ENCODE data around the gene FLNC. TPM values are rescaled to one million over a fixed set of nuclear protein-coding genes. Genes with fewer than 3 reads are reported as not detected.

FLNC gene
- total and polyA plus RNA-seq, 2 of the 13 experiments (the other 11 are each of a cell fraction or from before 2014, with no cell fraction given) = 0.02 TPM; not detected in 1

DNA sequence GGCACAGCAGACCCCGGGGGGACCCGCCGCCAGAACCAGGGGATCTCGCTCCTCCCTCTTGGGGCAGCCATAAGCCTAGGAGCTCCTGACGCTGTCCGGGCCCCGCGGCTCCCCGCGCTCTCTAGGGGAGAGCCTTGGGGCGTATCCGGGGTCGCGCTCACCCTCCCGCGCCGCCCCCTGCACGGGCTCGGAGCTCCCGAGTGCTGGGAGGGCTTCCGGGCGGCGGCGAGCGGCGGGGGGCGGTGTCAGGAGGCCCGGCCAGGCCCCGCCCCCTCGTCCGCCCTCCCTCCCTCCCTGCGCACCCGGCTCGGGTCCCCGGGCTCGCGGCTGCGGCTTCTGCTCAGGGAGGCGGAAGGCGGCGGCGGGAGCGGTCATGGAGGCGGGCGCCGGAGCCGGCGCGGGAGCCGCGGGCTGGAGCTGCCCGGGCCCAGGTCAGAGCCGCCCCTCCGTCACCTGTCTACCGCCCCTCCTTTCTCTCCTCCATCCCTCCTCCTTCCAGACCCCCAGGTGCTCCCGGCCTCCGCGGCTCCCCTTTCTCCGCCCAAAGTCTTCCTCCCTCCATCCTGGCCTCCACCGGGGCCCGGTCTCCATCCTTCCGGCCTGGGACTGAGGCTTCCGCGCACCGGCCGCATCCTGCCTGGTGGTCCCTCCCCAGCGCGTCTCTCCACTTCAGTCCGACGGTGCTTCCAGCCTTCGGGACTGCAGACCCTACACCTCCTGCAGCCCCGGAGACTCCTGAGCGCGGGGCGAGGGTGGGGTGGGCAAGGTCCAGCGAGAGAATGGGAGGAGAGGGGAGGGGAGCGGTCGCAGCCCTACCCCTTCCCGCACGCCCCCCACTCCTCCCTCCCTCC, 38.9 kb upstream of the FLNC start, which contains the start of gene CCDC136 (continued):
- TF ChIP-seq ZNF34 (CRISPR knock-in tag; IDR thresholded peaks at IDR 0.05; ENCODE audit: borderline replicate concordance) (no peak), ZNF543 (CRISPR knock-in tag; IDR thresholded peaks at IDR 0.05) (no peak), HNRNPK (IDR thresholded peaks at IDR 0.05; ENCODE audit: low read depth, low read length, poor library complexity, severe bottlenecking) (peak; percentile 60), TP53 (CRISPR knock-in tag; conservative IDR thresholded peaks at IDR 0.05) (no peak), GABPA (IDR thresholded peaks at IDR 0.05; ENCODE audit: low read depth, low read length) (no peak), GABPA (CRISPR knock-in tag; IDR thresholded peaks at IDR 0.05; ENCODE audit: low read depth) (no peak), SRY (CRISPR knock-in tag; IDR thresholded peaks at IDR 0.05) (peak; percentile 35; the same call in 1 of the 2 replicates), MED13 (CRISPR knock-in tag; IDR thresholded peaks at IDR 0.05) (no peak), ZNF777 (CRISPR knock-in tag; IDR thresholded peaks at IDR 0.05) (0 out of 2 replicates have a peak, but pooled peaks have one; percentile 20), ELF3 (CRISPR knock-in tag; IDR thresholded peaks at IDR 0.05) (no peak), NFIC (IDR thresholded peaks at IDR 0.05; ENCODE audit: low read length) (no peak)
- TF ChIP-seq, protein P1, sequence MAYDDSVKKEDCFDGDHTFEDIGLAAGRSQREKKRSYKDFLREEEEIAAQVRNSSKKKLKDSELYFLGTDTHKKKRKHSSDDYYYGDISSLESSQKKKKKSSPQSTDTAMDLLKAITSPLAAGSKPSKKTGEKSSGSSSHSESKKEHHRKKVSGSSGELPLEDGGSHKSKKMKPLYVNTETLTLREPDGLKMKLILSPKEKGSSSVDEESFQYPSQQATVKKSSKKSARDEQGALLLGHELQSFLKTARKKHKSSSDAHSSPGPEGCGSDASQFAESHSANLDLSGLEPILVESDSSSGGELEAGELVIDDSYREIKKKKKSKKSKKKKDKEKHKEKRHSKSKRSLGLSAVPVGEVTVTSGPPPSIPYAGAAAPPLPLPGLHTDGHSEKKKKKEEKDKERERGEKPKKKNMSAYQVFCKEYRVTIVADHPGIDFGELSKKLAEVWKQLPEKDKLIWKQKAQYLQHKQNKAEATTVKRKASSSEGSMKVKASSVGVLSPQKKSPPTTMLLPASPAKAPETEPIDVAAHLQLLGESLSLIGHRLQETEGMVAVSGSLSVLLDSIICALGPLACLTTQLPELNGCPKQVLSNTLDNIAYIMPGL (CRISPR knock-in tag; IDR thresholded peaks at IDR 0.05; ENCODE audit: borderline replicate concordance in 1 of 2, low read depth in 1 of 2) = no peak
- TF ChIP-seq, protein P2, sequence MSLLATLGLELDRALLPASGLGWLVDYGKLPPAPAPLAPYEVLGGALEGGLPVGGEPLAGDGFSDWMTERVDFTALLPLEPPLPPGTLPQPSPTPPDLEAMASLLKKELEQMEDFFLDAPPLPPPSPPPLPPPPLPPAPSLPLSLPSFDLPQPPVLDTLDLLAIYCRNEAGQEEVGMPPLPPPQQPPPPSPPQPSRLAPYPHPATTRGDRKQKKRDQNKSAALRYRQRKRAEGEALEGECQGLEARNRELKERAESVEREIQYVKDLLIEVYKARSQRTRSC (CRISPR knock-in tag; IDR thresholded peaks at IDR 0.05; ENCODE audit: low read depth) = no peak
- TF ChIP-seq, protein P3, sequence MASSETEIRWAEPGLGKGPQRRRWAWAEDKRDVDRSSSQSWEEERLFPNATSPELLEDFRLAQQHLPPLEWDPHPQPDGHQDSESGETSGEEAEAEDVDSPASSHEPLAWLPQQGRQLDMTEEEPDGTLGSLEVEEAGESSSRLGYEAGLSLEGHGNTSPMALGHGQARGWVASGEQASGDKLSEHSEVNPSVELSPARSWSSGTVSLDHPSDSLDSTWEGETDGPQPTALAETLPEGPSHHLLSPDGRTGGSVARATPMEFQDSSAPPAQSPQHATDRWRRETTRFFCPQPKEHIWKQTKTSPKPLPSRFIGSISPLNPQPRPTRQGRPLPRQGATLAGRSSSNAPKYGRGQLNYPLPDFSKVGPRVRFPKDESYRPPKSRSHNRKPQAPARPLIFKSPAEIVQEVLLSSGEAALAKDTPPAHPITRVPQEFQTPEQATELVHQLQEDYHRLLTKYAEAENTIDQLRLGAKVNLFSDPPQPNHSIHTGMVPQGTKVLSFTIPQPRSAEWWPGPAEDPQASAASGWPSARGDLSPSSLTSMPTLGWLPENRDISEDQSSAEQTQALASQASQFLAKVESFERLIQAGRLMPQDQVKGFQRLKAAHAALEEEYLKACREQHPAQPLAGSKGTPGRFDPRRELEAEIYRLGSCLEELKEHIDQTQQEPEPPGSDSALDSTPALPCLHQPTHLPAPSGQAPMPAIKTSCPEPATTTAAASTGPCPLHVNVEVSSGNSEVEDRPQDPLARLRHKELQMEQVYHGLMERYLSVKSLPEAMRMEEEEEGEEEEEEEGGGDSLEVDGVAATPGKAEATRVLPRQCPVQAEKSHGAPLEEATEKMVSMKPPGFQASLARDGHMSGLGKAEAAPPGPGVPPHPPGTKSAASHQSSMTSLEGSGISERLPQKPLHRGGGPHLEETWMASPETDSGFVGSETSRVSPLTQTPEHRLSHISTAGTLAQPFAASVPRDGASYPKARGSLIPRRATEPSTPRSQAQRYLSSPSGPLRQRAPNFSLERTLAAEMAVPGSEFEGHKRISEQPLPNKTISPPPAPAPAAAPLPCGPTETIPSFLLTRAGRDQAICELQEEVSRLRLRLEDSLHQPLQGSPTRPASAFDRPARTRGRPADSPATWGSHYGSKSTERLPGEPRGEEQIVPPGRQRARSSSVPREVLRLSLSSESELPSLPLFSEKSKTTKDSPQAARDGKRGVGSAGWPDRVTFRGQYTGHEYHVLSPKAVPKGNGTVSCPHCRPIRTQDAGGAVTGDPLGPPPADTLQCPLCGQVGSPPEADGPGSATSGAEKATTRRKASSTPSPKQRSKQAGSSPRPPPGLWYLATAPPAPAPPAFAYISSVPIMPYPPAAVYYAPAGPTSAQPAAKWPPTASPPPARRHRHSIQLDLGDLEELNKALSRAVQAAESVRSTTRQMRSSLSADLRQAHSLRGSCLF (CRISPR knock-in tag; IDR thresholded peaks at IDR 0.05; ENCODE audit: borderline replicate concordance) = no peak
- TF ChIP-seq, protein P4, sequence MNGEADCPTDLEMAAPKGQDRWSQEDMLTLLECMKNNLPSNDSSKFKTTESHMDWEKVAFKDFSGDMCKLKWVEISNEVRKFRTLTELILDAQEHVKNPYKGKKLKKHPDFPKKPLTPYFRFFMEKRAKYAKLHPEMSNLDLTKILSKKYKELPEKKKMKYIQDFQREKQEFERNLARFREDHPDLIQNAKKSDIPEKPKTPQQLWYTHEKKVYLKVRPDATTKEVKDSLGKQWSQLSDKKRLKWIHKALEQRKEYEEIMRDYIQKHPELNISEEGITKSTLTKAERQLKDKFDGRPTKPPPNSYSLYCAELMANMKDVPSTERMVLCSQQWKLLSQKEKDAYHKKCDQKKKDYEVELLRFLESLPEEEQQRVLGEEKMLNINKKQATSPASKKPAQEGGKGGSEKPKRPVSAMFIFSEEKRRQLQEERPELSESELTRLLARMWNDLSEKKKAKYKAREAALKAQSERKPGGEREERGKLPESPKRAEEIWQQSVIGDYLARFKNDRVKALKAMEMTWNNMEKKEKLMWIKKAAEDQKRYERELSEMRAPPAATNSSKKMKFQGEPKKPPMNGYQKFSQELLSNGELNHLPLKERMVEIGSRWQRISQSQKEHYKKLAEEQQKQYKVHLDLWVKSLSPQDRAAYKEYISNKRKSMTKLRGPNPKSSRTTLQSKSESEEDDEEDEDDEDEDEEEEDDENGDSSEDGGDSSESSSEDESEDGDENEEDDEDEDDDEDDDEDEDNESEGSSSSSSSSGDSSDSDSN (CRISPR knock-in tag; IDR thresholded peaks at IDR 0.05) = peak; percentile 56; the same call in 1 of the 2 replicates
